Left ventricle myocardium inferior (tissue), 1 donor: ENCODE data around the gene TMEM250. TPM values are rescaled to one million over a fixed set of nuclear protein-coding genes. Genes with fewer than 3 reads are reported as not detected.
"Not testable (repeated sequence)": the region's sequence is repeated elsewhere in the genome, so short reads cannot be mapped to it uniquely, and the experiment has no call there.

Experiments
- DNase-seq: peaks from one replicate; pipeline ENCODE4 v3.0.0-alpha.2; 2020
- H3K27ac ChIP-seq: fragments of 200-600 bp; replicated peaks from 2 replicates; pipeline ENCODE4 v1.8.0; 2021
- H3K27me3 ChIP-seq: fragments of 200-600 bp; 2 replicates; pipeline ENCODE4 v1.8.0; 2021; ENCODE audit warnings: low read depth
- H3K36me3 ChIP-seq: fragments of 200-600 bp; 2 replicates; pipeline ENCODE4 v1.8.0; 2021
- H3K4me1 ChIP-seq: fragments of 200-600 bp; 2 replicates; pipeline ENCODE4 v1.8.0; 2021
- H3K4me3 ChIP-seq: fragments of 200-600 bp; 2 replicates; pipeline ENCODE4 v1.8.0; 2021; ENCODE audit warnings: mild to moderate bottlenecking, moderate library complexity
- H3K9me3 ChIP-seq: fragments of 200-600 bp; replicated peaks from 2 replicates; pipeline ENCODE4 v1.8.0; 2021
- CTCF ChIP-seq: fragments of 200-600 bp; IDR thresholded peaks from 2 replicates; pipeline ENCODE4 v1.8.0; 2021; ENCODE audit warnings: antibody characterized with exemption, mild to moderate bottlenecking, borderline replicate concordance
- intact Hi-C: fragments of 100-400 bp; cut with micrococcal nuclease; formaldehyde crosslinking; loops from one replicate; pipeline ENCODE4 v1.11.0; 2022
- total RNA-seq: library from RNA; stranded (reverse); fragmentation: NEBNext Ultra II Directional; extraction: Animal tissue kit (Norgen Biotek cat#: 25700); gene quantifications from one replicate; pipeline ENCODE4 v1.2.1, GENCODE V29; 2021
- donor health status: DM: no; HTN: yes; CAD: no; lungs with severe emphysema.

Gene TMEM250
- total RNA-seq, 1 donor from 2014 or later = 15.1 TPM

- no peaks in the 10 kb centered on the region for H3K4me1 ChIP-seq
- no peaks in the 10 kb centered on the region for H3K9me3 ChIP-seq
- H3K27me3 ChIP-seq = peaks cover 55% of the 10 kb centered on the region
- DNase-seq = no peak
- no peak for TF ChIP-seq CTCF
- H3K27ac ChIP-seq = no peak overlapping the region
- H3K4me3 ChIP-seq = no peak overlapping the region
- intact Hi-C loops = no loop called here
- H3K36me3 ChIP-seq = no peaks in the 10 kb centered on the region
These were observed 34.3 kb upstream of the TMEM250 start for GRCh38 chr9:136152931-136153330.

GRCh38 chr9:136152543-136152866 lies 33.8 kb upstream of the TMEM250 start:
- no peak overlapping the region for H3K4me3 ChIP-seq
- H3K9me3 ChIP-seq = no peaks in the 10 kb centered on the region
- intact Hi-C loops = no loop called here
- H3K36me3 ChIP-seq = no peaks in the 10 kb centered on the region
- peaks cover 56% of the 10 kb centered on the region for H3K27me3 ChIP-seq
- H3K27ac ChIP-seq = no peak overlapping the region
- no peak for DNase-seq
- H3K4me1 ChIP-seq = no peaks in the 10 kb centered on the region
- TF ChIP-seq CTCF = no peak

- intact Hi-C loops = no loop called here
- no peak overlapping the region for H3K27ac ChIP-seq
- no peaks in the 10 kb centered on the region for H3K9me3 ChIP-seq
- TF ChIP-seq CTCF = no peak
- H3K36me3 ChIP-seq = no peaks in the 10 kb centered on the region
- H3K4me3 ChIP-seq = no peak overlapping the region
- no peak for DNase-seq
- H3K27me3 ChIP-seq = peaks cover 56% of the 10 kb centered on the region
- H3K4me1 ChIP-seq = no peaks in the 10 kb centered on the region
These were observed 33.3 kb upstream of the TMEM250 start for GRCh38 chr9:136151848-136152542.

GRCh38 chr9:136151214-136151804 lies 32.6 kb upstream of the TMEM250 start:
- Histone ChIP-seq H3K27ac (no peak overlapping the region), H3K4me3 (no peak overlapping the region), H3K36me3 (no peaks in the 10 kb centered on the region), H3K9me3 (no peaks in the 10 kb centered on the region), H3K4me1 (no peaks in the 10 kb centered on the region), H3K27me3 (peaks cover 56% of the 10 kb centered on the region)
- no peak for TF ChIP-seq CTCF
- intact Hi-C loops = no loop called here
- DNase-seq = no peak

- H3K27ac ChIP-seq, H3K4me1 ChIP-seq, DNase-seq, H3K9me3 ChIP-seq, H3K4me3 ChIP-seq, H3K36me3 ChIP-seq, intact Hi-C loops: not testable (repeated sequence)
- peaks cover 56% of the 10 kb centered on the region for H3K27me3 ChIP-seq
These were observed 32.1 kb upstream of the TMEM250 start for GRCh38 chr9:136150664-136151213.

- Histone ChIP-seq H3K9me3 (no peaks in the 10 kb centered on the region), H3K4me3 (no peak overlapping the region), H3K4me1 (no peaks in the 10 kb centered on the region), H3K27ac (no peak overlapping the region), H3K27me3 (peaks cover 56% of the 10 kb centered on the region), H3K36me3 (no peaks in the 10 kb centered on the region)
- intact Hi-C loops = no loop called here
- TF ChIP-seq CTCF = no peak
- no peak for DNase-seq
These were observed 31.2 kb upstream of the TMEM250 start for GRCh38 chr9:136149853-136150252.
